Stimulated activated CD4-positive, alpha-beta T cell treated with anti-CD3 and anti-CD28 coated beads, Interleukin-2, amount 100 ng/mL, for 24 hours (primary cell): ENCODE results near the gene CD83.
"Not testable (repeated sequence)": the region's sequence is repeated elsewhere in the genome, so short reads cannot be mapped to it uniquely, and the experiment has no call there.

Experiments
- DNase-seq, 2 donors: peaks; one replicate each; pipeline ENCODE4 v3.0.0-alpha.2; 2020

The CD83 gene

GRCh38 chr6:14149739-14150130 is 32.2 kb downstream of the CD83 start:
- DNase-seq: no peak

GRCh38 chr6:14151300-14151699 is 33.7 kb downstream of the CD83 start:
- not testable (repeated sequence) for DNase-seq

GRCh38 chr6:14151773-14152172 is 34.2 kb downstream of the CD83 start:
- no peak for DNase-seq

DNA sequence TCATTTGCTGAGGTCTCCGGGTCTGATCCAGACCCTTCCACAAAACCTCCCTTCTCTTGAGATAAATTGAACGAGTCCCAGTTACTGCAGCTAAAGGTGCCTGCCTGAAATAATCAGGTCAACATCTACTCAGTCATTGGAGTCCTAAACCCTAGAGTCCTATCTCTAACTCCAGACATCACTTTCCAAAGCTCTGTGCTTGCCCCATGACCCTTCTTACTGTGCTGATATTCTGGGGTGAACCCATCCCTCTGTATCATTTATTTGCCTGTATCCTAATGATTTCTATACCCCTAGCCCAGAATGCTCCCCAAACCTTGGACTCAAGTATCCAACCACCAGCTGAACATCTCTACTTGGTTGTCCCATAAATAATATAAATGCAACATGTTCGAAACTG is 35.7 kb downstream of the CD83 start:
- no peak for DNase-seq

DNA sequence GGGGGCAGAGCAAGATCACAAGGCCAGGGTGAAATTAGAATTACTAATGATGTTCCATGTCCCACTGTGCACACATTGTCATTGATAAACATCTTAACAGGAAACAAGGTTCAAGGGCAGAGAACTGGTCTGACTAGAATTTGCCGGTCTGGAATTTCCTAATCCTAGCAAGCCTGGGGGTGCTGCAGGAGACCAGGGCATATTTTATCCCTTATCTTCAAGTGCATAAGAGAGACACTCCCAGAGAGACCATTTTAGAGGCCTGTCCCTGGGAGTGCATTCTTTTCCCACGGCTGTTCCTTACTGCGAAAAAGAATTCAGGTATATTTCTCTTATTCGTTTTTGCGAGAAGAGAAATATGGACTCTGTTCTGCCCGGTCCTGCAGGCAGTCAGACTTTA is 41.5 kb downstream of the CD83 start:
- no peak for DNase-seq

- DNase-seq: no peak
Measured at GRCh38 chr6:14162826-14163225, 45.3 kb downstream of the CD83 start.

- no peak for DNase-seq
Measured at GRCh38 chr6:14165091-14165490, 47.5 kb downstream of the CD83 start.

DNA sequence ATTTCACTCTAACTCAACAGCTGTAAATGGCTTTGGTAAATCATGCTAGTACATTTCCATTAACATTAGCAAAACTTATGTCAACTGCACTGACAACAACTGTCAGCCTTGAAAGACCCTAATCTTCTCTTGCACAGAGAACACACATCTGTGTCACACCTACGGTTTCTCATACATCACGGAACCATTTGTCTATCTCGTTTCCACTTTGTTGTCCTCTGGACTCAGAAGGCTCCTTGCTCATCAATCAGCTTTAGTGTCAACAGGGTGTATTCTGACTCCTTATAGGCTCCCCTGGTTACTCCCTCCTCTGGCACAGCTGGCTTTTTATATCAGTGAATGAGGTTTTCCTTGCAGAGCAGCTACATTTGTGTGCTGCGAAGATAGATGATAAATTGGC is 49.3 kb downstream of the CD83 start:
- DNase-seq: no peak

DNA sequence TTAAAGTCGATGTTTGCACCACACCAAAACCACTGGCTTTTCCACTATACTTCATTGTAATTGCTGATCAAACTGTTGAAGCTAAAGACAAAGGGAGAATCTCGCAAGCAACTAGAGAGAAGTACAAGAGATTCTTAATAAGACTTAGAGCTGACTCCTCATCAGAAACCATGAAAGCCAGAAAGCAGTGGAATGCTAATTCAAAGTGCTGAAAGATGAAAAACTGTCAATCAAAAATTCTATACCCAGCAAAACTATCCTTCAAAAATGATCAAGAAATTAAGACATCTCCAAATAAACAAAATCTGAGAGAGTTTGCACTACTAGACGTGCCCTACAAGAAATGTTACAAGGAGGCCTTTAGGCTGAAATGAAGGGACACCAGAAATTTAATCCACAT is 52.6 kb downstream of the CD83 start:
- no peak for DNase-seq

DNA sequence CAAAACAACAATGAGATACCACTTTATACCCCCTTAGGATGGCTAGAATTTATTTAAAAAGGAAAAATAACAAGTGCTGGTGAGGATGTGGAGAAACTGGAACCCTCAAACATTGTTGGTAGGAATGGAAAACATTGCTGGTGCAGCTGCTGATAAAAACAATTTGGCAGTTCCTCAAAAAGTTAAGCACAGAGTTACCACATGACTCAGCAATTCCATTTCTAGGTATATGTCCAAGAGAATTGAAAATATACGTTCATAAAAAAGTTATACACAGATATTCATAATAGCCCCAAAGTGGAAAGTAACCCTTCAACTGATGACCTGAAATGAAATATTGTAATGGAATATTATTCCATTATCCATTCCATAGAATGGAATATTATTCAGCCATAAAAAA is 55.0 kb downstream of the CD83 start:
- no peak for DNase-seq

GRCh38 chr6:14174226-14174625 is 56.7 kb downstream of the CD83 start:
- DNase-seq: no peak

DNA sequence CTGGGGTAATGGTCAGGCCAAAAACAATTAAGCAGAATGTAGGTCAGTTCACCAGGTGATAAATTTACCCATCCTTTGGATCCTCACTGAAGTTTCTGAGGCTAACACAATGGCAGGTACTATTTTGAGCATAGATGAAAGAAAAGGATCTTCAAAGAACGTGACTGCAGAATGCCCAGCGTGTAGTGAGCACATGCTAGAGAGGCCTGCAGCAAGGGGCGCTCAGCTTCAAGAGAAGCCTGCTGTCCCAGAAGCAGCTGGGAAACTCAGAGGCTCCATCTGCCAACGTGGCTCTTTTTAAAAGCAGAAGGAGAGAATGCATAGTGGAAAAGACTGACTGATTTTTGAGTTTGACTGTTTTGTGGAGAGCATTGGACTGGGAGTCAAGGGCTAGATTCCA is 57.4 kb downstream of the CD83 start:
- no peak for DNase-seq

- DNase-seq: no peak
Measured at GRCh38 chr6:14176429-14176828, 58.9 kb downstream of the CD83 start.

DNA sequence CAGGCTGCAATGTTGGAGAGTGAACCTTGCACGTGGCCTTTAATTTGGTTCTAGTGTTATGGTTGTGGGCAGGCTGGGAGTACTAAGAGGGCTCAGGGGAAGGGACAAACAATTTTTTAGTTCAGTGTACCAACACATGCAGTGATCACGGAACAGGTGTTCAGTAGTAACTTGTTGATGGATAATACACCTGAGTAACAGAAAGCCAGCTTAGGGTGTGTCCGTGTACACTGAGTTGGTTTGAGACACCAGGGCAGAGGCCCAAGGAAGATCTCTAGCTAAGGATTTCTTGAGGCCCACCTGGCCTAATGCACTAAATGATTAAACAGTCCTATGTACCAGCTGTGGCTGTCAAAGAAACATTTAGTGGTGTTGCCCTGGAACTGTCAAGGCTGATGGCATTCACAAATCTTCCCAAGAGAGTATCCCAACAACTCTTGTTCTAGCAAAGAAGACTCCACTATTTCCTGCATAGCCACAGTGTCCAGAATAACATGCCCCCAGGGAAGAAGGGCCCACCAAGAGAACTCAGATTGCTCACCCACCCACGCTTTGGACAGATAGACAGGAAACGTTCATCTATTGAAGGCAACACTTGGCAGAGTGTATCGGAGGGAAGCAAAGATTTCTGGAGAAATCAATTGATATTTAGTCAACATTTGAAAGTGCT is 60.0 kb downstream of the CD83 start:
- no peak for DNase-seq

DNA sequence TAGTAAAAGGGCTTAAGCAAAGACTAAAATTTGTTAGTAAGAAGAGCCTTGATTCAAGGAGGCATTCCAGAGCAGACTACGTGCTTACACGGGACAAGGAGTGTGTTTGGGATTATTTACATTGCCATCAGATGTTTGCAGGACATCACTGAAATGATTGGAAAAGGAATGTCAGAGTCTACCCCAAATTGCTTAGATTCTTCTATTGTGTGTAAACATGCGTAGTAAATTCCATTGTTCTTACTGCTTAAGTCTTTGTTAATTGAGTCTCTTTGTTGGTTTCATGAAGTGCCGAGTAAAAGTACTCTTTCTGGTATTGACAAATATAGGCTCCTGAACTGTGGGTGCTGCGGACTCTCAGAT is 60.5 kb downstream of the CD83 start:
- DNase-seq: no peak

DNA sequence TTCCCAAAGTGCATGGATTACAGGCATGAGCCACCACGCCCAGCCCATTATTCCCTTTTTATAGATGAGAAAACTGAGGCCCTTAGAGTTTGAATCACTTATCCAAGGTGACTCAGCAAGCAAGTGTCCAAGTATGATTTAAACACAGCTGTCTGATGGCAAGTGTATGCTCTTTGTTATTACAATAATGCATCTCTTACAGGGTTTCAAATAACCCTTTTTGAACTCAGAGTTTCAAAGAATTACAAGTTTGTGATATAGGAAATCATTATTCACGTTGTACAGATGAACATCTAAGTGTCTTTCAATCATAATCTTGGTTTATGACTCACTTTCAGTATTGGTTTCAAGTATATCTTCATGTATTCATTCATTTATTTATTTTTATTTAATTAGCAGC is 63.0 kb downstream of the CD83 start:
- no peak for DNase-seq

- DNase-seq: no peak
Measured at GRCh38 chr6:14182916-14183315, 65.3 kb downstream of the CD83 start.
